IMR-90 (cell line): ENCODE data around the gene SERPINA3. TPM values are rescaled to one million over a fixed set of nuclear protein-coding genes. Genes with fewer than 3 reads are reported as not detected.

Source experiments
- polyA plus RNA-seq, 3 experiments: library from polyadenylated mRNA; depleted of rRNA; stranded (reverse); fragments of >200 nt; gene quantifications; 2 replicates each; pipeline ENCODE4 v1.2.3, GENCODE V29; 2012; ENCODE audit warnings: low replicate concordance in 1 of 3
- total RNA-seq: library from RNA; depleted of rRNA; stranded (reverse); fragments of >200 nt; gene quantifications from 2 replicates; pipeline ENCODE4 v1.2.3, GENCODE V29; 2012; rRNA removed

Gene SERPINA3
- total and polyA plus RNA-seq, 2 of the 4 experiments (the other 2 are of a cell fraction) = 0.36 to 0.48 TPM

Other genes starting within 250 kb of the SERPINA3 start
- gene SERPINA2, start 245.7 kb upstream of the SERPINA3 start, total RNA-seq = not detected in 2 replicates
- not detected in 2 replicates for gene SERPINA2, start 245.7 kb upstream of the SERPINA3 start, polyA plus RNA-seq (2012; rRNA removed)
- gene SERPINA1, start 223.8 kb upstream of the SERPINA3 start, total RNA-seq = 0.54 and 0.56 TPM in 2 replicates
- gene SERPINA1, start 223.8 kb upstream of the SERPINA3 start, polyA plus RNA-seq (2012; rRNA removed) = 1.2 and 1.4 TPM in 2 replicates
- gene SERPINA11, start 159.6 kb upstream of the SERPINA3 start, total RNA-seq = not detected in 2 replicates
- not detected in 2 replicates for gene SERPINA11, start 159.6 kb upstream of the SERPINA3 start, polyA plus RNA-seq (2012; rRNA removed)
- under 0.01 and 0.18 TPM in 2 replicates for gene SERPINA9, start 136.2 kb upstream of the SERPINA3 start, total RNA-seq
- 0.09 and 0.11 TPM in 2 replicates for gene SERPINA9, start 136.2 kb upstream of the SERPINA3 start, polyA plus RNA-seq (2012; rRNA removed)
- not detected in 2 replicates for gene SERPINA12, start 102.9 kb upstream of the SERPINA3 start, total RNA-seq
- gene SERPINA12, start 102.9 kb upstream of the SERPINA3 start, polyA plus RNA-seq (2012; rRNA removed) = not detected in 2 replicates
- not detected in 2 replicates for gene SERPINA4, start 50.9 kb upstream of the SERPINA3 start, total RNA-seq
- not detected in 2 replicates for gene SERPINA4, start 50.9 kb upstream of the SERPINA3 start, polyA plus RNA-seq (2012; rRNA removed)
- not detected in 2 replicates for gene SERPINA5, start 31.0 kb upstream of the SERPINA3 start, total RNA-seq
- gene SERPINA5, start 31.0 kb upstream of the SERPINA3 start, polyA plus RNA-seq (2012; rRNA removed) = not detected in 2 replicates
- gene GSC, start 157.7 kb downstream of the SERPINA3 start, total RNA-seq = not detected in 2 replicates
- not detected in 2 replicates for gene GSC, start 157.7 kb downstream of the SERPINA3 start, polyA plus RNA-seq (2012; rRNA removed)